A673 (cell line): ENCODE measurements around the gene ZNF385C. TPM values are rescaled to one million over a fixed set of nuclear protein-coding genes. Genes with fewer than 3 reads are reported as not detected.
A peak's percentile ranks its signal among the peaks of the same experiment; 100 is the strongest.

Experiments used
- BruUV-seq: library from RNA; stranded (reverse); fragments of 400-500 nt; replicated peaks from 2 replicates; lab custom pipeline; 2021; lab: Mats Ljungman, UMichigan
- CTCF ChIA-PET: fragments of 300-600 bp; sonication (Branson Sonifier 250); formaldehyde crosslinking; loops from one replicate; lab custom pipeline; 2022; ENCODE audit warnings: antibody characterized with exemption; lab: Charles Lee
- POLR2A ChIA-PET: fragments of 300-600 bp; sonication (Branson Sonifier 250); formaldehyde crosslinking; loops from one replicate; lab custom pipeline; 2022; ENCODE audit warnings: antibody characterized with exemption; ENCODE audit not compliant: low non-redundant PET; lab: Charles Lee
- DNase-seq: peaks from one replicate; pipeline ENCODE4 v3.0.0-alpha.2; 2015; ENCODE audit warnings: low spot score
- H3K27ac ChIP-seq: fragments of 200-600 bp; sonication (generic); 2 replicates; pipeline ENCODE4 v1.5.1; 2016; ENCODE audit warnings: mixed run types, low read depth, mild to moderate bottlenecking, mixed read lengths, antibody characterized with exemption, low read length; ENCODE audit not compliant: poor library complexity, severe bottlenecking
- H3K27me3 ChIP-seq: fragments of 200-600 bp; sonication (generic); replicated peaks from 2 replicates; pipeline ENCODE4 v1.6.1; 2017; ENCODE audit warnings: mixed run types, low read depth, mild to moderate bottlenecking, mixed read lengths, antibody characterized with exemption, low read length; ENCODE audit not compliant: insufficient read depth, poor library complexity
- H3K36me3 ChIP-seq: fragments of 200-600 bp; sonication (generic); 2 replicates; pipeline ENCODE4 v1.6.1; 2016; ENCODE audit warnings: mixed run types, mild to moderate bottlenecking, mixed read lengths, antibody characterized with exemption, low read length; ENCODE audit not compliant: insufficient read depth, poor library complexity, severe bottlenecking
- H3K4me1 ChIP-seq: fragments of 200-600 bp; sonication (generic); 2 replicates; pipeline ENCODE4 v1.6.1; 2017; ENCODE audit warnings: mixed run types, mild to moderate bottlenecking, mixed read lengths, antibody characterized with exemption, low read length; ENCODE audit not compliant: insufficient read depth, poor library complexity, severe bottlenecking
- H3K4me3 ChIP-seq: fragments of 200-600 bp; sonication (generic); 2 replicates; pipeline ENCODE4 v1.5.1; 2016; ENCODE audit warnings: low read depth, mixed run types, mild to moderate bottlenecking, mixed read lengths, low read length; ENCODE audit not compliant: poor library complexity, severe bottlenecking
- H3K9me3 ChIP-seq: fragments of 200-600 bp; sonication (generic); 2 replicates; pipeline ENCODE4 v1.6.1; 2016; ENCODE audit warnings: mixed run types, low read depth, mild to moderate bottlenecking, mixed read lengths, antibody characterized with exemption, low read length; ENCODE audit not compliant: poor library complexity, severe bottlenecking
- EZH2 ChIP-seq: fragments of 200-600 bp; sonication (generic); IDR thresholded peaks from 2 replicates; pipeline ENCODE4 v1.6.1; 2017; ENCODE audit warnings: borderline replicate concordance, low read depth, mild to moderate bottlenecking, mixed read lengths, antibody characterized with exemption, low read length; ENCODE audit not compliant: poor library complexity, severe bottlenecking
- intact Hi-C: fragments of 100-400 bp; cut with micrococcal nuclease; formaldehyde crosslinking; loops from one replicate; pipeline ENCODE4 v1.10.0; 2022; ENCODE audit not compliant: unreplicated experiment
- total RNA-seq: library from RNA; stranded (reverse); gene quantifications from 2 replicates; pipeline ENCODE4 v1.2.3, GENCODE V29; 2021
- TF ChIP-seq, protein P1 (sequence below): fragments of 300-800, 200-600 bp; sonication (generic); conservative IDR thresholded peaks from 2 replicates; pipeline ENCODE4 v1.5.1; 2017; ENCODE audit warnings: low read depth, mild to moderate bottlenecking, antibody characterized with exemption, low read length, moderate library complexity, mixed read lengths

ZNF385C gene
- total RNA-seq, 1 experiment from 2014 or later = 0.17 TPM

DNA sequence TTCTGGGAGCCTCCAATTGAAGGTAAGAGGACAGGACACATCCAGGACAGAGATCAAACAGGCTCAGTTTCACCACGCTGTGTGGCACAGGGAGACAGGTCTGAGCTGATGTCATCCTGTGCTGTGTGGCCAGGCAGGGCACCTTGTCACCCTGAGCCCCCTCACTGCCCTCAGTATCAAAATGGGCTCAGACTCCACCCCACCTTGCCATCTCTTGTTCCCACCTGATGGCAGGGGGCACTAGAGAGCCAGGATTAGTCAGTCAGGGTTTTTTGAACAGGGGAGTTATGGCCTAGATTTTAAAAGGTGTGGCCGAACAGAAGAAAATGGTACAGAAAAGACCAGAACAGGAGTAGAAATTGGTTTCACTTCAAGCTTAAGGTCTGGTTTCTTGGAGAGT, 20.3 kb upstream of the ZNF385C start:
- no peaks in the 10 kb centered on the region for H3K4me1 ChIP-seq
- CTCF ChIA-PET = no interaction called here
- H3K27ac ChIP-seq = no peak overlapping the region
- POLR2A ChIA-PET = no interaction called here
- intact Hi-C loops = loop anchor here (5.0 kb wide), 1 partner anchor 151 kb away; the partner anchor contains the start of gene CNP
- no TSS peak for BruUV-seq
- TF ChIP-seq EZH2 = no peak
- TF ChIP-seq, protein P1, sequence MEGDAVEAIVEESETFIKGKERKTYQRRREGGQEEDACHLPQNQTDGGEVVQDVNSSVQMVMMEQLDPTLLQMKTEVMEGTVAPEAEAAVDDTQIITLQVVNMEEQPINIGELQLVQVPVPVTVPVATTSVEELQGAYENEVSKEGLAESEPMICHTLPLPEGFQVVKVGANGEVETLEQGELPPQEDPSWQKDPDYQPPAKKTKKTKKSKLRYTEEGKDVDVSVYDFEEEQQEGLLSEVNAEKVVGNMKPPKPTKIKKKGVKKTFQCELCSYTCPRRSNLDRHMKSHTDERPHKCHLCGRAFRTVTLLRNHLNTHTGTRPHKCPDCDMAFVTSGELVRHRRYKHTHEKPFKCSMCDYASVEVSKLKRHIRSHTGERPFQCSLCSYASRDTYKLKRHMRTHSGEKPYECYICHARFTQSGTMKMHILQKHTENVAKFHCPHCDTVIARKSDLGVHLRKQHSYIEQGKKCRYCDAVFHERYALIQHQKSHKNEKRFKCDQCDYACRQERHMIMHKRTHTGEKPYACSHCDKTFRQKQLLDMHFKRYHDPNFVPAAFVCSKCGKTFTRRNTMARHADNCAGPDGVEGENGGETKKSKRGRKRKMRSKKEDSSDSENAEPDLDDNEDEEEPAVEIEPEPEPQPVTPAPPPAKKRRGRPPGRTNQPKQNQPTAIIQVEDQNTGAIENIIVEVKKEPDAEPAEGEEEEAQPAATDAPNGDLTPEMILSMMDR = peak; percentile 35
- no peaks in the 10 kb centered on the region for H3K27me3 ChIP-seq
- no peaks in the 10 kb centered on the region for H3K9me3 ChIP-seq
- peak; percentile 15 for DNase-seq
- no peak overlapping the region for H3K4me3 ChIP-seq
- peaks cover 12% of the 10 kb centered on the region for H3K36me3 ChIP-seq

DNA sequence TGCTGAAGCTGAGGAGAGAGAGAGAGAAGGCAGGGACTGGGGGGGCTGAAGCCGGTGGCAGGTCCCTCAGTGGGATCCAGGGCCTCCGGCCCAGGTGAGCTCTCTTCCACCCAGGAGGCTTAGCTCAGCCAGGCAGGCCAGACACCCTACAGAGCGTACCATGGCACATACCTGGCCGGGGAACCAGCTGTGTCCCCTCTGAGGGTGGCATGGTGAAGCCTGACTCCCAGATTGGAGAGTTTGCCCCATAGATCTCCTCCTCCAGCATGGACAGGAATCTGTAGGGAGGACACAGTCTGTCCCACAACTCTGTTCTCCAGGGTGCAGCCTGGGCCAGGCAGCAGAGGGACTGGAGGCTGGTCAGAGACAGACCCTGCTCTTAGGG, 19.8 kb upstream of the ZNF385C start:
- Histone ChIP-seq H3K9me3 (no peaks in the 10 kb centered on the region), H3K4me3 (no peak overlapping the region), H3K36me3 (peaks cover 12% of the 10 kb centered on the region), H3K27ac (no peak overlapping the region), H3K4me1 (no peaks in the 10 kb centered on the region), H3K27me3 (no peaks in the 10 kb centered on the region)
- POLR2A ChIA-PET = no interaction called here
- CTCF ChIA-PET = no interaction called here
- no TSS peak for BruUV-seq
- TF ChIP-seq, protein P1 = no peak
- no peak for TF ChIP-seq EZH2
- no peak for DNase-seq
- intact Hi-C loops = loop anchor here (5.0 kb wide), 1 partner anchor 151 kb away; the partner anchor contains the start of gene CNP

DNA sequence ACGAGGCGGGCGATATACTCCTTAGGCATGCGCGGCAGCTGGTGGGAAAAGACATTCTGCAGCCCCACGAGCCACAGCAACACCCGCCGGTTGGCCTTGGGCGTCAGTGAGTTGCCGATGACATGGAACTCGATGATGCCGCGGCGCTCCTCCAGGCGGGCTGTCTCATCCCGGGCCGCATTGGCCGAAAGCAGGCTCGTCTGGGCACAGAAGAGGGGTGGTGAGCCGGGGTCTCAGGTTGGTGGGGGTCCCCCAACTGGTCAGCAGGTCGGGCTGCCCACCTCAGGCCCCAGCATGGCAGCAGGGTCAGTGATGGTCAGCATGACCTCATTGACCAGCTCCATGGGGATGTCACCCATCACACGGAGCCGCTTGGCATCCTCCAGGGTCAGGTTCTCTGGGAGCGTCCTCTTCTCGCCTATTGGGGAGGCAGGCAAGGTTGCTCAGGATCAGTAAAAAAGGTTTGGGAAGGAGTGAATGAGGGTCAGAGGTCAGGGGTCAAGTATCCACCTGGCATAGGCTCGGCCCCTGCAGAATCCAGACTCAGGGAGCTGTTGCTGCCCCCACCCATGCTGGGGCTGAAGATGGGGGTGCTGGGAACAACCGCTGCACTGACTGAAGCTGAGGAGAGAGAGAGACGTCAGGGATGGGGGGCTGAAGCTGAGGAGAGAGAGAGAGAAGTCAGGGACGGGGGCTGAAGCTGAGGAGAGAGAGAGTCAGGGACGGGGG, 19.3 kb upstream of the ZNF385C start:
- no peak for DNase-seq
- Histone ChIP-seq H3K36me3 (peaks cover 12% of the 10 kb centered on the region), H3K27me3 (no peaks in the 10 kb centered on the region), H3K4me3 (no peak overlapping the region), H3K4me1 (no peaks in the 10 kb centered on the region), H3K27ac (no peak overlapping the region), H3K9me3 (no peaks in the 10 kb centered on the region)
- CTCF ChIA-PET = no interaction called here
- intact Hi-C loops = loop anchor here (2.0 to 5.0 kb wide), 2 partner anchors 93 to 150 kb away; partner anchors contain the start of gene CNP
- TF ChIP-seq, protein P1 = no peak
- no peak for TF ChIP-seq EZH2
- POLR2A ChIA-PET = no interaction called here
- BruUV-seq = no TSS peak
